ENCODE data around the gene AHCTF1.
"Not testable (repeated sequence)": the region's sequence is repeated elsewhere in the genome, so short reads cannot be mapped to it uniquely, and the experiment has no call there.

Gene AHCTF1

GRCh38 chr1:246923482-246923881 lies 8.3 kb downstream of the AHCTF1 start:
- Histone ChIP-seq H3K4me3 (no peak overlapping the region), H3K27ac (no peak overlapping the region)

GRCh38 chr1:246921481-246921880 lies 10.3 kb downstream of the AHCTF1 start:
- H3K27ac ChIP-seq: no peak overlapping the region
- no peak overlapping the region for H3K4me3 ChIP-seq

DNA sequence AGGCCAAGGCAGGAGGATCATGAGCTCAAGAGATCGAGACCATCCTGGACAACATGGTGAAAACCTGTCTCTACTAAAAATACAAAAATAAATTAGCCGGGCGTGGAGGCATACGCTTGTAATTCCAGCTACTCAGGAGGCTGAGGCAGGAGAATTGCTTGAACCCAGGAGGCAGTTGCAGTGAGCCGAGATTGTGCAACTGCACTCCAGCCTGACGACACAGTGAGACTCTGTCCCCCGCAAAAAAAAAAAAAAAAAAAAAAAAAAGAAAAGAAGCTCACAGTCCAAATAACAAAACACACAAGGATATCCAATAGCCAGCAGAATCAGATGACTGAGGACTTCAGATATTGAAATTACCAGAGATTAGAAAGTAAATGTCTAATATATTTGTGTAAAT lies 11.8 kb downstream of the AHCTF1 start:
- H3K4me3 ChIP-seq: no peak overlapping the region
- H3K27ac ChIP-seq: no peak overlapping the region

GRCh38 chr1:246916026-246916923 lies 15.5 kb downstream of the AHCTF1 start:
- H3K4me3 ChIP-seq, H3K27ac ChIP-seq: not testable (repeated sequence)

GRCh38 chr1:246907472-246907871 lies 24.3 kb downstream of the AHCTF1 start:
- Histone ChIP-seq H3K27ac (no peak overlapping the region), H3K4me3 (no peak overlapping the region)

DNA sequence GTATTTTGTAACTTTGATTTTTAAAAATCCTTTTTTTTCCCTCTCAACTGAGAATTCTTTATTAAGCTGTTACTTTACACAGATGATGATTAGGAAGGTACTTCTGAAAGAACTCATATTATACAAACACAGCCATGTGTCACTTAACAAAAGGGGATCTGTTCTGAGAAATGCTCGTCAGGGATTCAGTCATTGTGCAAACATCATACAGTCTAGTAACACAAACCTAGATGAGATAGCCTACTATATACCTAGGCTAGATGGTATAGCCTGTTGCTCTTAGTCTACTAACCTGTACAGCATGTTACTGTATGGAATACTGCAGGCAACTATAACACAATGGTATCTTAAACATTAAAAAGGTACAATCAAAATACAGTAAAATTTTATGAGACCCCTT lies 24.9 kb downstream of the AHCTF1 start:
- no peak overlapping the region for H3K27ac ChIP-seq
- no peak overlapping the region for H3K4me3 ChIP-seq

DNA sequence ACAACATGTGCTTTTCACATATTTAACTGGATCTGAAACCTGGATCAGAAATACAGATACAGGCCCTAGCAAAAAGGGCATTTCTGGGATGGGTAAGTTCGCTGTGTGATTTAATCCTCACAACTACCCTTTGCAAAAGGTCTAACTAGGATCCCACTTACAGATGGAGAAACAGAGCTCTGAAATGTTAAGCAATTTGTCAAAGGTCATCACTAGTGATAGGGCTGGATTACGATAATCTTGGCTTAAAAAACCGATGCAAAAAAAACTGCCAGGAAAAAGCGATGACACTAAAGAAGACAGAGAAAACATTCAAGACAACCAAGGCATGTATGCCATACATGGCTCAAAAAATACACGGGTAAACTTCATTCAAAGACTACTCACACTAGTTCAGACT lies 29.9 kb downstream of the AHCTF1 start:
- Histone ChIP-seq H3K27ac (no peak overlapping the region), H3K4me3 (no peak overlapping the region)

GRCh38 chr1:246897302-246897701 lies 34.4 kb downstream of the AHCTF1 start:
- Histone ChIP-seq H3K27ac (no peak overlapping the region), H3K4me3 (no peak overlapping the region)

DNA sequence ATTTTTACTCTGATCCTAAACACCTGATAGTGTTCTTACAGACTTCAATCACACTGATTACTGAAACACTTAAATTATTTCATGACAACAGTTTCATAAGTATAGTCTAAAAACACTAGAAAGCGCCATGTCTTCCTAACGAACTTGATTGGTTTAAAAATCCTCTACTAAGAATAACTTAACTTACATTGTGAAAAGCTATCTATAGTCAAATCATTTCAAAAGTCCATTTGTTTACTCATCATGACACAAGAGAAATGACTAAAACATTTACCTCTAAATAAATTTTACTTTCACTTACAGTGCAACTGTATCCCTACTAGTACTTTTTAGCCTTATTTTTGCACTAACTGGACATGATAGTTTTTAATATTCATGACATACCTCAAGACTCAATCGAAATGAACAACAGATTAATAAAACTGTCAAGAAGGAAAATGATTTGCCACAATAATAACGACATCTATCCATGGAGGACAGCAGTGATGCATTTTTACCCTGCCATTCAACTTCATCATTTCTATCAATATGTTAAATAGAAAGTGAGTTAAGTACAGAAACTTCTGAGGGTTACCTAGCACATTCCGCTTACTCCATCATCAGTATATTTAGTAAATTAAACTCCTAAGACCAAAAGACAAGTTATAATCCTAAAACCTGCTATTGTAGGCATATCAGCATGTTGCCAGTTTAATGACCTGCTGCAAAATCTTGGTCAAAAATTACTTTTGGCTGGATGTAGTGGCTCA lies 38.4 kb downstream of the AHCTF1 start:
- H3K4me3 ChIP-seq: no peak overlapping the region
- no peak overlapping the region for H3K27ac ChIP-seq

DNA sequence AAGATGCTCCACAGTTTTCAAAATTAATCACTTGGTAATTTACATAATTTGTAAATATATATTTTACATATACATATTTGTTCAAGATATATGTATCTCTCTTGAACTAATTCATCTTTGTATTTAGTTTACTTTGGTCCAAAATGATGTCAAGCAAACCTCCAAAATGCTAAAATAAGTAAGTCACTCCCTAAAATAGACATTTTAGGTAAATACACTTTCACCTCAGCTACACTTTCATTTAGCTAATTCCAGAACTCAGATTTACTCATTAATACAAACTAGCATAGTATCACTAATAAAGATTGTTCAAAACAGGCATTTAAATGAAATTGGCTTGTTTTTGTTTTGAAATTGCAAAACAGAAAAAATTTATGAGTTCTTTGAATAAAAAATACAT lies 40.6 kb downstream of the AHCTF1 start:
- no peak overlapping the region for H3K4me3 ChIP-seq
- H3K27ac ChIP-seq: no peak overlapping the region

DNA sequence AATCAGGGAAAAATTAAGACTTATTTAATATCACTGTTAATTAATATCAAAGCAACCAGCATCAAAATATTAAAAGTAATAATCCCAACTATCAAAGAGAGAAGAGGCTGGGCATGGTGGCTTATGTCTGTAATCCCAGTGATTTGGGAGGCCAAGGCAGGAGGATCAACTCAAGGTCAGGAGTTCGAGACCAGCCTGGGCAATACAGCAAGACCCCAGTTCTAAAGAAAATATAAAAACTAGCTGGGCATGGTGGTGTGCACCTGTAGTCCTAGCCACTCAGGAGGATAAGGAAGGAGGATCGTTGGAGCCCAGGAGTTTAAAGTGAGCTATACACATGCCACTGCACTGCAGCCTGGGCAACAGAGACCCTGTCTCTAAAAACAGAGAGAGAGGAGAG lies 43.2 kb downstream of the AHCTF1 start:
- no peak overlapping the region for H3K4me3 ChIP-seq
- no peak overlapping the region for H3K27ac ChIP-seq

- H3K27ac ChIP-seq, H3K4me3 ChIP-seq: not testable (repeated sequence)
Measured at GRCh38 chr1:246885389-246885788, 46.4 kb downstream of the AHCTF1 start.

GRCh38 chr1:246878551-246878950 lies 53.2 kb downstream of the AHCTF1 start:
- no peak overlapping the region for H3K4me3 ChIP-seq
- H3K27ac ChIP-seq: no peak overlapping the region

DNA sequence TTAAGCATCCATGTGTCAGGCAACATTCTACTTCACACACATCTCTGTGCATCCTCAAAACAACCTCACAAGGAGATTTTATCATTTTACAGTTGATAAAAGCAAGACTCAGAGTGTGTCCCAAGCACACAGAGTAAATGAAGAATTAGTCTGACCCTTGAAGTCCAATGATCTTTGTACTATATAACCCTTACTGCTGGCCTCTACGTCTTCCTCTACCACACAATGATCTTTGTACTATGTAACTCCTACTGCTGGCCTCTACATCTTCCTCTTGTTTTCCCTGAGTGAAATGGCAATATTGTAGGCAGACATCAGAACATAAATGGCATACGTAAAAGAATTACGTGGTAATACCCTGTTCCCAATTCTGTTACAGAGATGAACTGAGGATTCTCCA lies 55.3 kb downstream of the AHCTF1 start:
- no peak overlapping the region for H3K27ac ChIP-seq
- H3K4me3 ChIP-seq: no peak overlapping the region

GRCh38 chr1:246875041-246876026 lies 56.4 kb downstream of the AHCTF1 start:
- no peak overlapping the region for H3K27ac ChIP-seq
- no peak overlapping the region for H3K4me3 ChIP-seq

GRCh38 chr1:246865921-246866320 lies 65.8 kb downstream of the AHCTF1 start:
- Histone ChIP-seq H3K27ac (no peak overlapping the region), H3K4me3 (no peak overlapping the region)

DNA sequence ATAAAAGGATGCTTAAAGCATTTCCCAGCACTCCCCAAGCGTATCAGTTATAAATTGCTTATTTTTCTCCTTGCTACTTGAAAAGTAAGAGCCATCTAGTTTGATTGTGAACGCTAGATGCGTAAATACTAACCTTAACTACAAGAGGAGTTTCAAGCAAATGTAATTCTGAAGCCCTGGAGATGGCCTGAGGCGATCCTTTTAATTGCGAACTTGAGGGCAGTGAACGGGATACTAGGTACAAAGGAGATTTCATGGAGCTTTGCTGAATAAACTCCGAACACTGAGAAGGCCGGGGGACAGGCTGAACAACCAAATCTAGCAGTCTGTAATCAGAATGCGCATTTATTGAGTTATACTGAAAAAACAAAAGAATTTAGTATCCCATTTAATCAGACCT lies 68.0 kb downstream of the AHCTF1 start:
- not testable (repeated sequence) for H3K27ac ChIP-seq

DNA sequence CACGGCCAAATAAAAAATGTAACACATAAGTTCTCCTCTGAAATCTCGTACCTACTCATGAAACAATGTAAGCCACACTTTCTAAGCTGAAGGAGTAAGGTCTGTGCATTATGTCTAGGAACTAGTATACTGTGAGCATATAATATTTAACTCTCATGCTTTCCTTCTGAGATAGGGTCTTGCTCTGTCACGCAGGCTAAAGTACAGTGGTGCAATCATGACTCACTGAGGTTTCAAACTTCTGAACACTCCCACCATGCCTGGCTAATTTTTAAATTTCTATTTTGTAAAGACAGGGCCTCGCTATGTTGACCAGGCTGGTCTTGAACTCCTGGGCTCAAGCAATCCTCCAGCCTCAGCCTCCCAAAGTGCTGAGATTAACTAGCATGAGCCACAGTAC lies 71.3 kb downstream of the AHCTF1 start:
- Histone ChIP-seq H3K4me3 (no peak overlapping the region), H3K27ac (no peak overlapping the region)

More for the DNA sequence above, 68.0 kb downstream of the AHCTF1 start:
- H3K4me3 ChIP-seq: not testable (repeated sequence)

DNA sequence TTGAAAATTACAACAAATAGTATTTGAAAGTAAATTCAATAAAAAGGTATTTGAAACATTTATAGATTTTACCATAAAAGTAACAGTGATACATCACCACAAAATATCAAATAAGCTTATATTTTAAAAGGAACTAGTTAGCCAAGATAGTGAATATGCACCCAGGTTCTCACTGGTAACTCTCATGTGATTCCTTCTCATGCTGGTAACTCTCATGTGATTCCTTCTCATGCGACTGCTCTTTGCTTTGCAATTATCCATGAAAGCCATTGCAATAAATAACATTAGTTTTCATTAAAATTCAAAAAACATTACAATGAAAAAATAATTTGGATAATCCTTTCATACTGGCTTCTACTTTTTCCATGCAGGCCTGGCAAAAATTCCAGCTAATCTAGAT lies 75.4 kb downstream of the AHCTF1 start:
- H3K4me3 ChIP-seq: no peak overlapping the region
- H3K27ac ChIP-seq: no peak overlapping the region

DNA sequence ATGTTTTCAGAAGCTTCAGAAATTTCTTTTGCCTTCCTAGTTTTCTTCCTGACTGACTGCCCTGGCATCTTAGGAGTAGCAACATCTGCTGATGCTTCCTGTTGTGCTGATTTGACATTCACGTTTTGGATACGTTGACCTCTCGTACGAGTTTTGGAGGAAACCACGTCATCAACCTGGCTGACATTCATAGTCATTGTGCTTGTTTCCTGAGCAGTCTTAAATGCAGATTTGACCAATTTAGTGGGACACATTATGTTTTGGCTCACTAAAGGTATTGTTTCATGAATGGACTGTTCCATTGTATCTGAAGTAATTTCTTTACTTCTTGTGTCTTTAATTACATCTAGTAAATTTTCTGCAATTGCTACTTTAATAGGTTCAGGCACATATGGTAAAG lies 81.1 kb downstream of the AHCTF1 start:
- H3K4me3 ChIP-seq, H3K27ac ChIP-seq: not testable (repeated sequence)

Measured in skin epidermis (tissue), 12 donors.